Neural crest cell (in vitro differentiated cells): Measurements from ENCODE around the gene CHRNG. TPM values are rescaled to one million over a fixed set of nuclear protein-coding genes. Genes with fewer than 3 reads are reported as not detected.
A peak's percentile ranks its signal among the peaks of the same experiment; 100 is the strongest.

Experiments
- DNase-seq: peaks from one replicate; pipeline ENCODE4 v3.0.0; 2021; ENCODE audit warnings: low read depth, mixed read lengths, low spot score
- H3K27ac Mint-ChIP-seq: one replicate; pipeline ENCODE4 v1.8.0; 2021; ENCODE audit warnings: mild to moderate bottlenecking, mixed read lengths; ENCODE audit not compliant: unreplicated experiment
- H3K27me3 Mint-ChIP-seq: 2 replicates; pipeline ENCODE4 v1.8.0; 2021; ENCODE audit warnings: low read depth, mild to moderate bottlenecking, mixed read lengths
- H3K36me3 Mint-ChIP-seq: 2 replicates; pipeline ENCODE4 v1.8.0; 2021; ENCODE audit warnings: low read depth, mild to moderate bottlenecking, mixed read lengths
- H3K4me1 Mint-ChIP-seq: 2 replicates; pipeline ENCODE4 v1.8.0; 2021; ENCODE audit warnings: mixed read lengths
- H3K4me3 Mint-ChIP-seq: one replicate; pipeline ENCODE4 v1.8.0; 2021; ENCODE audit warnings: mild to moderate bottlenecking, mixed read lengths
- H3K9me3 Mint-ChIP-seq: 2 replicates; pipeline ENCODE4 v1.8.0; 2021; ENCODE audit warnings: mixed read lengths
- CTCF ChIP-seq: fragments of 200-600 bp; sonication (generic); conservative IDR thresholded peaks from 2 replicates; pipeline ENCODE4 v1.5.0; 2021; ENCODE audit warnings: antibody characterized with exemption, mild to moderate bottlenecking
- total RNA-seq: library from RNA; stranded (reverse); gene quantifications from 2 replicates; pipeline ENCODE4 v1.2.1, GENCODE V29; 2021

Gene CHRNG
- total RNA-seq, 1 donor from 2014 or later = not detected

DNA sequence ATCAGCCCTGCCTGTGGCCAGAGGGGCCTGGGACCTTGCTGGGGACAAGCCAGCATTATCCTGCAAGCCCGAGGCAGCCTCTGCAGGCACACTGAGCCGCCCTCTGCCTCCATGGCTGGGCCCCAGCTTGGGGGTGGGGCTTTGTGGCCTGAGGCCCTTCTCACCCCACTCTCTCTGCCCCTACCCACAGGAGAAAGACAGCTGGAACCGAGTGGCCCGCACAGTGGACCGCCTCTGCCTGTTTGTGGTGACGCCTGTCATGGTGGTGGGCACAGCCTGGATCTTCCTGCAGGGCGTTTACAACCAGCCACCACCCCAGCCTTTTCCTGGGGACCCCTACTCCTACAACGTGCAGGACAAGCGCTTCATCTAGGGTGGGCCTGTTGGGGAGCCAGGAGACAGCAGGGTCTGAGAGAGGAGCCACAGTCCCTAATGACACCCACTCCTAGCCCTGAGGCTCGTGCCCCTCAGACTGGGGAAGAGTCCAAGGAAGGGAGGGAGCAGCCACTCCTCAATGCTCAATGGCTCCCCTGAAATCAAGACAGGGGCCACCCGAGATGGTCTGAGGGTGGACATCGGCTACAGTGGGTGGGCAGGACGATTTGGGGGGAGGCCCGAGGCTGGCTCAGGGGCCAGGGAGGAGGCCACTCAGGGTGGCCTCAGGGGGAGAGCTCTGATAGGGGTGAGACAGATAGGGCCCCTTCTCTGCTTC is 4.4 kb upstream of the CHRNG start:
- Mint-ChIP-seq H3K27me3 (peaks cover 3% of the 10 kb centered on the region), H3K9me3 (peaks cover 3% of the 10 kb centered on the region), H3K4me1 (peaks cover 20% of the 10 kb centered on the region), H3K27ac (no peak overlapping the region), H3K4me3 (peak overlapping the region; percentile 27), H3K36me3 (peaks cover 4% of the 10 kb centered on the region)
- DNase-seq = no peak
- TF ChIP-seq CTCF = no peak

DNA sequence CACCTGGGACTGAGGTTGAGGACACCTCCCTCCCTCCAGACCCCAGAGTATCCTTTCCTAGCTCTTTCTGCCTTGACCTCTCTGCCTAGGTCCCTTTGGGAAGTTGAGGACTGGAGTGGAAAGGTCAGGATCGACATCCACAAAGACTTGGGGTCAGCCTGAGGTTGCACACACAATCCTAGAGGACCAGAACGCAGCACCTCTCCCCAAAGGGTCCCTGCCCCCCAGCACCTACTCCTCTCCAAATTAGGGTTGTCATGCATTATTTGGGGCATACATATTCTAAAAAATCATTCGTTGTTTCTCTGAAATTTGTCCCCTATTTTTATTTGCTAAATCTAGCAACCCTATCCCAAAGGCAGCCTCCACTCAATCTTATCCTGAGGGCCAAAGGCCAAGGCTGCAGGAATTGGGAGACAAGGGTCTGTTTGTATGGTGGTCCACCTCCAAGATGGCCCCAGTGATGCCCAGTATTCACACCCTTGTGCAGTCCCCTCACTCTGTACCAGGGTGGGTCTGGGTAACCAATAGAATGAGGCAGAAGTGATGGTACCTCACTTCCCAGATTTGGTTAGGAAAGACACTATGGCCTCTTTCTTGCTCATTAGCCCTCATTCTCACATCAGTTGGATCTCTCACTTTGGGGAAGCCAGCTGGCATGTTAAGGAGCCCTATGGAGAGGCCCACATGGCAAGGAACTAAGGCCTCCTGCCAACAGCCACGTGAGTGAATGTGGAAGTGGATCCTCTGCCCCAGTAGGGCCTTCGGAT is 3.5 kb upstream of the CHRNG start:
- Mint-ChIP-seq H3K36me3 (peaks cover 4% of the 10 kb centered on the region), H3K27ac (no peak overlapping the region), H3K4me1 (peaks cover 20% of the 10 kb centered on the region), H3K9me3 (peaks cover 3% of the 10 kb centered on the region), H3K4me3 (no peak overlapping the region), H3K27me3 (peaks cover 3% of the 10 kb centered on the region)
- no peak for TF ChIP-seq CTCF
- DNase-seq = no peak

GRCh38 chr2:232537079-232537478 is 2.4 kb upstream of the CHRNG start:
- Mint-ChIP-seq H3K27me3 (peaks cover 3% of the 10 kb centered on the region), H3K4me1 (peaks cover 20% of the 10 kb centered on the region), H3K9me3 (peaks cover 3% of the 10 kb centered on the region), H3K4me3 (peak overlapping the region; percentile 3), H3K27ac (no peak overlapping the region), H3K36me3 (peaks cover 4% of the 10 kb centered on the region)
- TF ChIP-seq CTCF = peak; percentile 36
- no peak for DNase-seq

DNA sequence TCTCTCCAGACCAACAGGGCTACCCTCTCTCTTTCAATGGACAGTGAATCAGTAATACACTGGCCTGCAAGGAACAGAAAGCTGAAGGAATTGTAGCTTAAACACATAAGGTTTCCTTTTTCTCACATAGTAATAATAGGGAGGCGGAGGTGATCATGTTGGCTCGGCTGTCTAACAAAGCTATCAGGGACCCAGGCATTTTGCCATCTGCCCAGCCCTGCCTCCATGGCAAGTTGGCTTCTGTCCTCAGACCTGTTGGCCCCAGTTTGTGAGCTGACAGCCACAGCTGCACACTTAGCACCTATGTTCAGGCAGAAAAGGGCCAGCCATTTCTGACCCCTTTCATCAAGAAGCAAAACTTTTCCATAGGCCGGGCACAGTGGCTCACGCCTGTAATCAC is 2.0 kb upstream of the CHRNG start:
- peak overlapping the region; percentile 3 for H3K4me3 Mint-ChIP-seq
- no peak for TF ChIP-seq CTCF
- H3K27ac Mint-ChIP-seq = no peak overlapping the region
- peaks cover 20% of the 10 kb centered on the region for H3K4me1 Mint-ChIP-seq
- H3K9me3 Mint-ChIP-seq = peaks cover 3% of the 10 kb centered on the region
- DNase-seq = no peak
- peaks cover 3% of the 10 kb centered on the region for H3K27me3 Mint-ChIP-seq
- H3K36me3 Mint-ChIP-seq = peaks cover 4% of the 10 kb centered on the region

DNA sequence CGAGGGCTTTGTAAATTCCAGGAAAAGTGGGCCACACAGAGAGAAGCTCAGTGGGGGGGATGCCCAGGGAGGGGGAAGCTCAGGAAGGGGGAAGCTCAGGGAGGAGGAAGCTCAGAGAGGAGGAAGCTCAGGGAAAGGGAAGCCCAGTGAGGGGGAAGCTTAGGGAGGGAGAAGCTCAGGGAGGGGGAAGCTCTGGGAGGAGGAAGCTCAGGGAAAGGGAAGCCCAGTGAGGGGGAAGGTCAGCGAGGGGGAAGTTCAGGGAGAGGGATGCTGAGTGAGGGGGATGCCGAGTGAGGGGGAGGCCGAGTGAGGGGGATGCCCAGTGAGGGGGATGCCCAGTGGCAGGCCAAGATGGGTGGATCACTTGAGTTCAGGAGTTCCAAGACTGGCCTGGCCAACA is 821 bp upstream of the CHRNG start:
- TF ChIP-seq CTCF = no peak
- H3K9me3 Mint-ChIP-seq = peaks cover 3% of the 10 kb centered on the region
- no peak for DNase-seq
- H3K4me3 Mint-ChIP-seq = no peak overlapping the region
- no peak overlapping the region for H3K27ac Mint-ChIP-seq
- peaks cover 3% of the 10 kb centered on the region for H3K27me3 Mint-ChIP-seq
- H3K36me3 Mint-ChIP-seq = peaks cover 6% of the 10 kb centered on the region
- peaks cover 14% of the 10 kb centered on the region for H3K4me1 Mint-ChIP-seq
